Measurements from ENCODE around the gene ZNF337.
"Not testable (repeated sequence)": the region's sequence is repeated elsewhere in the genome, so short reads cannot be mapped to it uniquely, and the experiment has no call there.

The ZNF337 gene

GRCh38 chr20:25696371-25697131, at the start of gene ZNF337:
ZNF337 (minus strand) TSS chr20:25696853; CDS start chr20:25686417, 10,436 bp downstream.
- DNase-seq, result peak; percentile 94

- DNase-seq, result no peak
These were observed 49.1 kb upstream of the ZNF337 start for GRCh38 chr20:25745738-25746137.

GRCh38 chr20:25745100-25745499, 48.4 kb upstream of the ZNF337 start:
- no peak for DNase-seq

GRCh38 chr20:25744261-25744660, 47.6 kb upstream of the ZNF337 start:
- no peak for DNase-seq

- no peak for DNase-seq
These were observed 44.4 kb upstream of the ZNF337 start for GRCh38 chr20:25741088-25741487.

- DNase-seq, result no peak
These were observed 43.1 kb upstream of the ZNF337 start for GRCh38 chr20:25739615-25740320.

- DNase-seq, result no peak
These were observed 41.5 kb upstream of the ZNF337 start for GRCh38 chr20:25738198-25738597.

- no peak for DNase-seq
These were observed 37.2 kb upstream of the ZNF337 start for GRCh38 chr20:25733903-25734302.

- DNase-seq, result no peak
These were observed 34.2 kb upstream of the ZNF337 start for GRCh38 chr20:25730862-25731261.

GRCh38 chr20:25726357-25726756, 29.7 kb upstream of the ZNF337 start:
- no peak for DNase-seq

GRCh38 chr20:25725639-25726038, 29.0 kb upstream of the ZNF337 start:
- no peak for DNase-seq

GRCh38 chr20:25723975-25724374, 27.3 kb upstream of the ZNF337 start:
- no peak for DNase-seq

- DNase-seq, result no peak
These were observed 23.6 kb upstream of the ZNF337 start for GRCh38 chr20:25720285-25720684.

GRCh38 chr20:25718896-25719809, 22.5 kb upstream of the ZNF337 start:
- DNase-seq, result not testable (repeated sequence)

- no peak for DNase-seq
These were observed 11.0 kb upstream of the ZNF337 start for GRCh38 chr20:25707695-25708094.

- DNase-seq, result no peak
These were observed 10.1 kb upstream of the ZNF337 start for GRCh38 chr20:25706793-25707192.

GRCh38 chr20:25705830-25706351, 9.2 kb upstream of the ZNF337 start:
- DNase-seq, result no peak

- not testable (repeated sequence) for DNase-seq
These were observed 7.7 kb upstream of the ZNF337 start for GRCh38 chr20:25704303-25704702.

- DNase-seq, result not testable (repeated sequence)
These were observed 4.2 kb upstream of the ZNF337 start for GRCh38 chr20:25700835-25701234.

GRCh38 chr20:25699914-25700313, 3.3 kb upstream of the ZNF337 start:
- no peak for DNase-seq

GRCh38 chr20:25697132-25697446, 436 bp upstream of the ZNF337 start:
- DNase-seq, result no peak

GRCh38 chr20:25695532-25696370, 902 bp downstream of the ZNF337 start:
- no peak for DNase-seq

Measured in T1000 (cell line).